ENCODE measurements around the gene THSD4.

The THSD4 gene

DNA sequence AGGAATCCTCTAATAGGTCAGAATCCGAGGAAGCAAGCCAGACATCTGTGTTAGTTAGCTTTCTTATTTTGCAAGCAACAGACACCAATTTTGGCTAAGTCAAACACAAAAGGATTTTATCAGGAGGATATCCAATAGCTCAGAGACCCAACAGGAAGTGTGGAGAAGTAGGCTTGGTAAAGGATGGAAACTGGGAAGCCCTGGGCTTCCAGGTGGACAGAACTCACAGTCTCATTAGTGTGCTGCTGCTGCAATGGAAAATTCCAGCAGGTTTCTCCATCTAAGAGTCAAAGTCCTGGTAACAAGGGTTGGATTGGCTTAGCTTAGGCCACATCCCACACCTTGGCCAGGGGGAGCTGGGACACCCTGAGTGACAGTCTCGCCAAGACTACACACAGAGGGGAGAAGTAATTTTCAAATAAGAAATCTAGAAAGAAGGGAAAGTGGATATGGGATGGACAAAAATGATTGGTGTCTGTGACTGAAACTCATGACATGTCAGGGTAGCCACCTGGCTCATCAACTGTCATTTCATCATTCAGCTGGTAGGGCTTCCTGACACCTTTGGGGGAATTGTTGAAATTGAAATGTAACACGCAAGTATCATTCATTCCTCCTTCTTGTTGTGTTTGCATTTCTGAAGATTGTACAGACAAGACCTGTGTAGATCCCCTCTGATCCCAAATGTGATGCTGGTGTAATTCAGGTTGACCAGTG, 158.6 kb downstream of the THSD4 start:
- Histone ChIP-seq H2AFZ (ENCODE audit: low read length) (no peak overlapping the region), H3K27ac (ENCODE audit: low read depth, low read length, poor library complexity, severe bottlenecking) (no peak overlapping the region), H3K9me2 (ENCODE audit: low read depth, low read length) (no peaks in the 10 kb centered on the region), H3K4me3 (ENCODE audit: low read depth, low read length, poor library complexity, severe bottlenecking) (no peak overlapping the region), H3K36me3 (ENCODE audit: insufficient read depth, low read length) (no peaks in the 10 kb centered on the region), H3F3A (ENCODE audit: insufficient read depth, low read length) (no peaks in the 10 kb centered on the region), H3K4me1 (ENCODE audit: insufficient read depth, low read length, severe bottlenecking) (no peaks in the 10 kb centered on the region), H3K27me3 (ENCODE audit: insufficient read depth, low read length) (no peaks in the 10 kb centered on the region), H3K9me3 (ENCODE audit: low read length) (no peaks in the 10 kb centered on the region), H3K4me2 (ENCODE audit: low read length) (no peak overlapping the region), H3K9ac (ENCODE audit: low read length) (no peak overlapping the region), H3K79me2 (ENCODE audit: insufficient read depth, low read length) (no peaks in the 10 kb centered on the region), H4K20me1 (ENCODE audit: insufficient read depth, low read length) (no peaks in the 10 kb centered on the region)
- TF ChIP-seq, protein P1, sequence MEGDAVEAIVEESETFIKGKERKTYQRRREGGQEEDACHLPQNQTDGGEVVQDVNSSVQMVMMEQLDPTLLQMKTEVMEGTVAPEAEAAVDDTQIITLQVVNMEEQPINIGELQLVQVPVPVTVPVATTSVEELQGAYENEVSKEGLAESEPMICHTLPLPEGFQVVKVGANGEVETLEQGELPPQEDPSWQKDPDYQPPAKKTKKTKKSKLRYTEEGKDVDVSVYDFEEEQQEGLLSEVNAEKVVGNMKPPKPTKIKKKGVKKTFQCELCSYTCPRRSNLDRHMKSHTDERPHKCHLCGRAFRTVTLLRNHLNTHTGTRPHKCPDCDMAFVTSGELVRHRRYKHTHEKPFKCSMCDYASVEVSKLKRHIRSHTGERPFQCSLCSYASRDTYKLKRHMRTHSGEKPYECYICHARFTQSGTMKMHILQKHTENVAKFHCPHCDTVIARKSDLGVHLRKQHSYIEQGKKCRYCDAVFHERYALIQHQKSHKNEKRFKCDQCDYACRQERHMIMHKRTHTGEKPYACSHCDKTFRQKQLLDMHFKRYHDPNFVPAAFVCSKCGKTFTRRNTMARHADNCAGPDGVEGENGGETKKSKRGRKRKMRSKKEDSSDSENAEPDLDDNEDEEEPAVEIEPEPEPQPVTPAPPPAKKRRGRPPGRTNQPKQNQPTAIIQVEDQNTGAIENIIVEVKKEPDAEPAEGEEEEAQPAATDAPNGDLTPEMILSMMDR (IDR thresholded peaks at IDR 0.05; ENCODE audit: low read length): no peak
- no peak for TF ChIP-seq EZH2 (IDR thresholded peaks at IDR 0.05; ENCODE audit: borderline replicate concordance, low read length)

DNA sequence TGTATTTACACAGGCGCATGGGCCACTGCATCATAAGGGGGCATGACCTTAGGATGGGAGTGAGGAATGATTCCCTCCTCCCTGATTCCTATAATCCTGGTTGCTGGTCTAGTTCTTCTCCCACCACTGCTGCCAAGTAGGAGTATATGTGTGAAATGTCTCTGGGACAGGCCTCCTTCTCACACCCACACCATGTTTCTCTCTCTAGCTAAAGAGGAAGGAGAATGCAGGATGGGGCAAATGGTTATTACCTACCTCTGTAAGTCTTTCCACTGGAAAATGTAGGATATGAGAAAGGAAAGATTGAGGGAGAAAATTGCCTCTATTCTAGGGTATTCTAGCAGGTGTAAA, 159.2 kb downstream of the THSD4 start:
- TF ChIP-seq EZH2 (IDR thresholded peaks at IDR 0.05; ENCODE audit: borderline replicate concordance, low read length): no peak
- TF ChIP-seq, protein P1 (IDR thresholded peaks at IDR 0.05; ENCODE audit: low read length): no peak
- Histone ChIP-seq H3K4me2 (ENCODE audit: low read length) (no peak overlapping the region), H3K79me2 (ENCODE audit: insufficient read depth, low read length) (no peaks in the 10 kb centered on the region), H3K9ac (ENCODE audit: low read length) (no peak overlapping the region), H3K9me2 (ENCODE audit: low read depth, low read length) (no peaks in the 10 kb centered on the region), H3K36me3 (ENCODE audit: insufficient read depth, low read length) (no peaks in the 10 kb centered on the region), H3K4me3 (ENCODE audit: low read depth, low read length, poor library complexity, severe bottlenecking) (no peak overlapping the region), H3K27me3 (ENCODE audit: insufficient read depth, low read length) (no peaks in the 10 kb centered on the region), H3K27ac (ENCODE audit: low read depth, low read length, poor library complexity, severe bottlenecking) (no peak overlapping the region), H2AFZ (ENCODE audit: low read length) (no peak overlapping the region), H4K20me1 (ENCODE audit: insufficient read depth, low read length) (no peaks in the 10 kb centered on the region), H3K4me1 (ENCODE audit: insufficient read depth, low read length, severe bottlenecking) (no peaks in the 10 kb centered on the region), H3K9me3 (ENCODE audit: low read length) (no peaks in the 10 kb centered on the region), H3F3A (ENCODE audit: insufficient read depth, low read length) (no peaks in the 10 kb centered on the region)

DNA sequence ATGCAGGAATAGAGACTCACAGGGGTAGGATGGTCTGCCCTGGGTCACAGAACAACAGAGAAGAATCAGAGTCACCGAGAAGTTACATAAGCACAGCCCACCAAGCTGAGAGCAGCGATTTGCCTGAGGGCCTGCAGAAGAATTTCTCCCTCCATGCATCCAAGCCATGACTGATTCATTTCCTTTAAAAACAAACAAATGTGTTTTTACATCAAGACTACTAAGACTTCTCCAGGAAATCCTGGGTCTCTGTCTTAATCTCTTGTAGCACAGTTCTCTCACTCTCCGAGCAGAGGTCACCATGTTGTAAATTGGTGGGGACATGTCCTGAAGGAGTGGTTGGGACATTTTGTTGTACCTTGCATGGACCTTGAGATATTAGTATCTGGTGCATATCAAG, 159.8 kb downstream of the THSD4 start:
- H3K36me3 ChIP-seq (ENCODE audit: insufficient read depth, low read length): no peaks in the 10 kb centered on the region
- H3K4me2 ChIP-seq (ENCODE audit: low read length): no peak overlapping the region
- H3F3A ChIP-seq (ENCODE audit: insufficient read depth, low read length): no peaks in the 10 kb centered on the region
- H3K4me3 ChIP-seq (ENCODE audit: low read depth, low read length, poor library complexity, severe bottlenecking): no peak overlapping the region
- H2AFZ ChIP-seq (ENCODE audit: low read length): no peak overlapping the region
- no peaks in the 10 kb centered on the region for H3K79me2 ChIP-seq (ENCODE audit: insufficient read depth, low read length)
- H3K9ac ChIP-seq (ENCODE audit: low read length): no peak overlapping the region
- H3K9me2 ChIP-seq (ENCODE audit: low read depth, low read length): no peaks in the 10 kb centered on the region
- TF ChIP-seq, protein P1 (IDR thresholded peaks at IDR 0.05; ENCODE audit: low read length): no peak
- no peak for TF ChIP-seq EZH2 (IDR thresholded peaks at IDR 0.05; ENCODE audit: borderline replicate concordance, low read length)
- H3K9me3 ChIP-seq (ENCODE audit: low read length): no peaks in the 10 kb centered on the region
- H3K4me1 ChIP-seq (ENCODE audit: insufficient read depth, low read length, severe bottlenecking): no peaks in the 10 kb centered on the region
- H3K27me3 ChIP-seq (ENCODE audit: insufficient read depth, low read length): no peaks in the 10 kb centered on the region
- no peak overlapping the region for H3K27ac ChIP-seq (ENCODE audit: low read depth, low read length, poor library complexity, severe bottlenecking)
- H4K20me1 ChIP-seq (ENCODE audit: insufficient read depth, low read length): no peaks in the 10 kb centered on the region
